Activated effector memory CD4-positive, alpha-beta T cell treated with Interleukin-2 at 50 U/mL for 16 hours (primary cell): ENCODE results near the gene ROR1.

Experiments
- DNase-seq: peaks from one replicate; pipeline ENCODE4 v3.0.0-alpha.2; 2020

The ROR1 gene

DNA sequence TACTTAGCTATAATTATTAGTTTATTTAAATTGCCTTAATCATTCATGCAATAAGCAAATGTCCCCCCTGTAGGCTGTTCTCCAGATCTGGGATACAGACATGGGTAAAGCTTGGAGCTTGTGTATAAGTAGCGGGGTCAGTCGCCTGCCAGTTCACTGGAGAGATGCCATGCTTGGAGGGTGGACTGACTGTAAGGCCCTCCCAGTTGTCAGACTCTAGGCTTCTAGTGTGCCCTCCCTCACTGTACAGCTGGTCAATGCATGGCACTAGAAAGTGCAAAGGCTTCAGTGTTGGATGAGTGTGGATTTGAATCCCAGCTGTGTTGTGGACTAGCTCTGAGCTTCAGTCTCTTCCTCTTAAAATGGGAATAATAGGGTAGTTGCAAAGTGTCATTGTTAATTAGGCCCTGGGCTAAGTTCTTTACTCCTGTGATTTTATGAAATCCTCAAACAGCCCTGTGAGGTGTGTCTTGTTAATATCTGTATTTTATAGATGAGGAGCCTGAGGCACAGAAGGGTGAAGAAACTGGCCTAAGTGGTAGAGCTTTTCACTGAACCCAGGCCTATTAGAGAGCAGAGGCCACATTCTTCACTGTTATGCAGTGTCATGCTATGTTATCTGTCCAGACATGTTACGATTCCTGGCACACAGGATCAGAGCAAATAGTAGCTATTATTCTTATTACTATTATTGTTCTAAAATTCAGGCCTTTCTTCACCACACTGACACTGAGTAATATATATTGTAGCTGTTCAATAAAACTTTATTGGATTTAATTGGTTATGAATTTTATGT is 85.9 kb downstream of the ROR1 start:
- no peak for DNase-seq

DNA sequence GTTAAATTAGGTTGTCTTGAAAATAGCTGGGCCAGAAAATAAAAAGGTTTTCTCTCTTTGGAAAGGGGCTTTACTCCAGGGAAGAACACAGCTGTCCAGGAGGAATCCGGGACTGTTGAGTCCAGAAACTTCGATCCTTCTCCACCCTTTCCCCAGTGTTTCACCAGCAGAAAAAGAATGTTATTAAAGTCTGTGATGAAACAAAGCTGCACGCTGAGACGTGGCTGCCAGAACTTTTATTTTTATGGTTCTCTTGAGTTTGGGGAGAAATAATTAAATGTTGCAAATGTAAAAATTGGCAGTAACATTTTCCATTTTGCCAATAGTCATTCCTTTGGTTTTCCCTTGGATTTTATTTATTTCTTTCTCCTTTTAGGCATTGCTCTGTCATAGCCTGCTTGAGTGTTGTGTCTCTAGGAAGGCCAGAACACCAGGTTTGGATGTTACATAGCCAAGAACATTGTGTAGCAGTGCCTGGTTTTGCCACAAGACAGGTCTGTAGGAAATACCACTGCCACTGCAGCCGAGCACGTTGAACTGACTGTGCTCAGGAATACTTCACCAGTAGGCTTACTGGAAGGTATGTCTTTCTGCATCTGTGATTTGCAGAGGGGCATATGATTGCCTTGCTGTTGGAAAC is 87.4 kb downstream of the ROR1 start:
- no peak for DNase-seq

DNA sequence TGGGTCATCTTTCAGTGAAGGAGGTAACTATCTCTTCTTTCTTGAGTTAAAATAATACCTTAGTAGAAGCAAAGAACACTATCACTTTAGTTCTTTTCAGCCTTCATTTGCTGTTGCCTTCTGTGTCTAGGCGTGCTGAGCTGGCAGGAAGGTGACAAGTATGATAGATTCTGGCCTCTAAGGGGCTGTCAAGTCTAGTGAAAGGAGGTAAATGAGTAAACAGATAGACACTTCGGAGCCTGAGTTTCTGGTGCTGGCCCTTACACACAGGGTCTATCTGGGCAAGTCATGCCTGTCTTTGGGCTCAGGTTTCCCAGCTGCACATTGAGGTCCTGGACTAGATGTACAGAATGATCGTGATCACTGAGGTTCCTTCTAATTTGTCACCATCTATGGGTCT is 89.3 kb downstream of the ROR1 start:
- DNase-seq = no peak

DNA sequence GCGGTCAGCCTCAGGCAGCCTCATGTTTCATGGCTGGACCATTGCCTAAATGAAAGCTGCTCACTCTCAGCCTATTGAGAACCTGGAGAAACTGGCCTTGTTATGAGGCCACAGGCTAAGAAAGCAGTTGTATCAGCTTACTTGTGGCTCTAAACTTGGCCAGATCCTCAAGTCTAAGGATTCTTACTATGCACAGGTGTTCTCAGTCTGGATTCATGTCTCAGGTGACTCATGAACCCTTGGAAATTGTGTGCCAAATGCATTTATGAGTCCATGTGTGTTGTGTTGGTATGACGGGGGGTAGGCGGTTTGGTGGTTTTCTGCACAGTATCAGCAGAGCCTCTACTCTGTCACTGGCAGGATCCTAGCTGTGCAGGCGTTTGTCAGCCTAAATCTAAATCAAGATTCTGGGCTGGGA is 90.4 kb downstream of the ROR1 start:
- DNase-seq = no peak

DNA sequence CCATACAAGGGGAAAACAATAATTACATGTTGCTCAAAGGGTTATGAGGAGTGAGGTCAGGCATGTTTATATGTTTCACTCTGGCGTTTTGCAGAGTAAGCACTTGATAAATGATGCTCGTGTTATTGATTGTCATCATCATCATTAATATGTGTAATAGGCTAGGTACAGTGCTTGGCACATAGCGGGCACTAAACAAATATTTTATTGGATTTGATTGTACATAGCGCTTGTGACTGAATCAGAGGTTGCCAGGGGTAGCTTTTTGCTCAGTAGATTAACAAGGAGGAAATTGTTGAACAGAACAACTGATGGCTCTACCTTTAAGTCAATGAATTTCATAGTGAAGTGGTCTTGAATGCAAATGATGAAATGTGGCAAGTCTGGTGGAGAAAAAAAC is 91.7 kb downstream of the ROR1 start:
- no peak for DNase-seq

DNA sequence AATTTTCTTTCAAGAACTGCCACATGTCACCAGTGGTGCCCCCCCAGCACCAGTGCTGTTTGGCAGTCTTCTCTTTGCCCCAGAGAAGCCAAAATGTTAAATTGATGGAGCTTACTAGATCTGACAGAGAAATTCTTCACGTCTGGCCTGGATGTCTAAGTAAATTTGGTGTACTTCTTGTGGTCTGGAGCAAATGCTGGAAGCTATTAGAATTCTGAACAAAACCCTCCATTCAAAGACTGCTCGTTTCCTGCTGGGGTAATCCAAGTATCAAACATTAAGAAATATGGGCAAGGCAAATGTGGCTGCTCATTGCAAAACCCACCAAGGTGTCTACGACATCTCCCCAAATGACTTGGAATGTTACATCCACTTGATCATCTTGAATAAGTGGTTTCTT is 92.3 kb downstream of the ROR1 start:
- DNase-seq = no peak

DNA sequence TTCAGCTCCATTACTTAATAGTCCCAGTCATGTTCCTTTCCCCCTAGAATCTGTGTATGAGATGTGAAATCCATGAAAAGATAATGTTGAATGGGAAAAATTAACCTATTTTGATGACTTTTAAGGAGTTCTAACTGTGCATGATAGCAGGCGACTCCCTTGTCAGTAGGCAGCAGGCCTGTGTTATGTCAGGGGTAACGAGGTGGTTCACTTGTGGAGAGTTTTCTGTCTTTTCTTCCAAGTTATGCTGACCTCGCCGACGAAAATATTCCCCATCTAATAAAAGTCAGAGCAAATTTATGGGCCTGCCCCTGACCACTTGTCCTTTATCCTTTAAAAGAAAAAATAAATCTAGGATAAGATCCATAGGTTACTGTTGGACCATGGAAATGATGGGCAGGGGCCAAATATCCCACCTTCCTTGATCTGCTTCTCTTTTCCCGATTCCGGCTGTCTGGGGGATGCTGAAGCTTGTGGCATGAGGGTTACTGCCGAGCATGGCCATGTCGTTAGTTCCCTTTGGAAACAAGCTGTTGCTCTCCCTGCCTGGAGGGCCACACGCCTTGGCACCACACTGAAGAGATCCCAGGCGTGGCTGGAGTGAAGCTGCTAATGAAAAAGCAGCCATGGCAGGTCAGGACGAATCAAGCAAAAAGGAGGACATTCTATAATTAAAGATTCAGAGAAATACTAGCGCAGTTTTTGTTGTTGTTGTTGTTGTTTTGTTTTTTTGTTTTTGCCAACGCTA is 93.8 kb downstream of the ROR1 start:
- no peak for DNase-seq

DNA sequence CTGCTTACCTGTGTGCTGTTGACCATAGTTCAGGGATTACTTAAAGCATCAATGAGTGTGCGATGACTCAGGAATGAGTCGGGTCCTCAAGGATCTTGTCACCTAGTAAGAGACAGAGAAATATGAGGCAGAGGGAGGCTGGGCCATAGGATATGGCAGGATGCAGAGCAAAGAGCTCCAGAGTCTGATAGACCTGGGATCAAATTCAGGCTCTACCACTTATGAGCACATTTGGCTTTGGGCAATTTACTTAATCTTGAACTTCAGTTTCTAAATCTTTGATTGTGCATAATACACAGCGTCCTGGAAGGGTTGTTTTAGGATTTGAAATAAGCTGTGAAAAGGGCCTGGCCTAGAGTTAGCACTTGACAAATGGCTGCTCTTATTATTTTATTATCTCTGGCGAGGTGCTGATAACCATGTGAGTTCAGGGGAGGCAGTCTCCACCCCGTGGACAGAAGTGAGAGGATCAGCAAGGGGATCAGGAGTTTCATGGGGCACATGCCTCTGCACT is 94.5 kb downstream of the ROR1 start:
- DNase-seq = no peak

DNA sequence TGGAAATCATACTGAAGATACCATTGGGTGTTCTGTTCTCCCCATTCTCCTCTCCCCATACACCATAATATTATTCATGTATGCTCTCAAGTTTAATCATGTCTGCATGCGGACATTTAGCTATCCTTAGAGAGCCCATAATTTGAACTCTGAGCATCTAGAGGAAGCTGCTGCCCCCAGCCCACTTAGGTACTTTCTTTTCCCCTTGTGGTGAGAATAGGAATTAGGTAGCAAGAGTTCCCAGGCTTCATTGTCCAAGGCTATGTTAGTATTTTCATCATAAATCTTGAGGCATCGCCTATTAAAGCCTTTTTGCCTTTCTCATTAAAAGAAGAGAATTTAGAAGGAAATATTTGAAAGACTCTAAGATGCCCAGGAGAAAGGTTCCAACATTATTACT is 96.3 kb downstream of the ROR1 start:
- DNase-seq = no peak

DNA sequence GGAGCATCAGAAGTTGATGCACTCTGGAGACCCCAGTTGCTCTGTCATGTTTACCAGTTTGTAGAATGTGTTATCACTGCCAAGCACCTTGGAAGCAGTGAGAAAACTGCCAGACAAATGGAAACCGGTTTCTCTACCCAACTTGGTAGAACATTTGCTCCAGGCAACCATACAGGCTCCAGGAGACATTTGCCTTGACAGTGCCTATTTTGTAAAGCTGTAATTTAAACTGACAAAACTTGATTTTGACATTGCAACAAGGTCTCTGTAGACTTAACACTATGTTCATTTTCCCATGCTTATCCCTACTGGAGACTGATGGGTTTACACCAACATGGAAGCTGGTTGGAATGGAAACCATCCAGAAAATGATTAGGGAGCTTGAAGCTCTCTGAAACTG is 97.6 kb downstream of the ROR1 start:
- DNase-seq = no peak

DNA sequence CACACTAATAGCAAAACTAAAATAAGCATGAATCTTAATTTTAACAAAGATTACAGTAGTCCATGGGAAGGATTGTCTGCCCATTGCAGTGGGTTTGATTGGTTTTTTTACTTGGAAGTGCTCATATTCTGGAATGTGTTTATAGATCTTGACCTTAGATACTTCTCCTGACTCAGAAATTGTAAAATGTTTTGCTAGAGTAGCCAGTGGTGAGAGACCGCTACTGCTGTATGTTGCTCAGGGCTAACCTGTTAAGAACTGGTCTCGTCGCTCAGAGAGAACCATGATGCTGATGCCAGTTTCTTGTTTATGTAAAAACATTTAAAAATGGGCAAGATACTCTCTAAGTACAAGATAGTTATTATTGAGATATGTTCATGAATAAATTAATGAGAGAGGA is 99.9 kb downstream of the ROR1 start:
- no peak for DNase-seq

DNA sequence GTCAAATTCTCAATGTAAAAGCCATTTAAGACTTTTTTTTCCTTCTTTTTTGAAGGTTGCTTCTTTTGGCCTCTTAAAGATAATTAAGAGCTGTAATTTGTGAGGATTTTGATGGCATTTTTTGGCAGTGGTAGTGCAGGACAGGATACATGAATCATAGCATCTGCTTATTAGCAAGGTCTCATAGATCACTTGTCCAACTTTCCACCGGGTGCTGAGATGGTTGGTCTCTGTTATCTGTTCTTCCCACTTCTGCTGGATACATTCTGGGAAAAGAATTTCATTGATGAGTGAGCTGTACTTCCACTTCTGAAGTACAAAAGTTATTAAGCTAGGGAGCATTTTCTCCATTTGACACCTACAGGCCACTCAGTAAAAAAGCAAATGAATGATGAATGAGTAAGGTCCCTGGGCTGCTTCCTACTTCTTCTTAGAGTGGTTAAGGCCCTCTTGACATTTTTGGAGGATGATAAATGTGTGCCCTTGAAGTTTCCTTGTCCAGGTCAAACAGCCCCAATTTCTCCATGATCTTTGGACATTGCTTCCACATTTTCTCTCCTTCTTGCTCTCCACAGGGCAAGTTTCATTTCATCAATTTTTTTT is 100.6 kb downstream of the ROR1 start:
- DNase-seq = no peak

DNA sequence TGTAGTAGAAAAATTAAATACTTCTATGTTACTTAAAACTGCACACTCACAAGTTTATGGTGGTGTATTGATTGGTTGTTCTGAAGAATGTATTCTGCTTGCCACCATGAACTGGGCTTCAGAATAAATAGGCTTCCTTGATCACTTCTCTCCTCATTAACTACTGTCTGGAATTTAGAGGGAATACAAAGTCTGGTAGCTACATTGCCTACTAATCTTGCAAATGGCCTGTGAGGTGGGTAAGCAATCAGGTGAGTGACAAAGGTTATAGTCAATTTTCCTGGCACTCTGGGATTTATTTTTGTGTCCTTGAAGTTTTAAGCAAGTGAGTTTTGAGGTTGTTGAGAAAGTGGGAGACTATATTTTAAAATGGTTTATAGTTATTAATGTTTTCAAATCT is 101.8 kb downstream of the ROR1 start:
- DNase-seq = no peak

DNA sequence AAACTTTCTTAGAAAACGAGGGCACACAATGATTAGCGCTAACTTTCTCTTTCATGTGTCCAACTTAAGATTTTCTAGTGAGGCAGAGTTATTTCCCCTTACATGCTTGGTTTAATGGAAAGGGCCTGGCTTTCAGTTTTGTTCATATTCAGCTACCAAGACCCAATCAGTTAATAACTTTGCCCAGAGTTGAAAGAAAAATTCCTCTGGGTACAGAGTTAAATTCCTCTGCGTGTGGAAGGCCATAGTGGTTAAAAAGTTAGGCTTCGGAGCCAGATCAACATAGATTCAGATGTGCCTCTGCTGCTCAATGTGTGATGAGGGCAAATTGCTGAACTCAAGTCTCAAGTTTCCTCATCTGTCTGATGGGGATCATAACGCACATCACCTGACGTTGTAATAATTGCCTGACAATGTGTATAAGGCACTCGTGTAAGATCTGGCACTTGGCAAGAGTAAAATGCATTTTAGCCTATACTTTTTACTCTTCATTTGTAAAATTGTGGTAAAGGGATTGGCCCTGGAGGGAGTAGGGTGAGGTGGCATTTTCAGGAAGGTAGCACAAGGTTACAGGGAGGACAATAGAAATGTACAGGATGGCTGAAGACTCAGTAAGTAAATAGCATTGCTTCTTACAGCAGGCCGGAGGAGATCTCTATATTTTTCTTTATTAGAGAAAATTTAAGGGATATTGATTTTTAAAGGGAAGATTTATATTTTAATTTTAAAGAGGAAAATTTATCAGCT is 103.4 kb downstream of the ROR1 start:
- no peak for DNase-seq

DNA sequence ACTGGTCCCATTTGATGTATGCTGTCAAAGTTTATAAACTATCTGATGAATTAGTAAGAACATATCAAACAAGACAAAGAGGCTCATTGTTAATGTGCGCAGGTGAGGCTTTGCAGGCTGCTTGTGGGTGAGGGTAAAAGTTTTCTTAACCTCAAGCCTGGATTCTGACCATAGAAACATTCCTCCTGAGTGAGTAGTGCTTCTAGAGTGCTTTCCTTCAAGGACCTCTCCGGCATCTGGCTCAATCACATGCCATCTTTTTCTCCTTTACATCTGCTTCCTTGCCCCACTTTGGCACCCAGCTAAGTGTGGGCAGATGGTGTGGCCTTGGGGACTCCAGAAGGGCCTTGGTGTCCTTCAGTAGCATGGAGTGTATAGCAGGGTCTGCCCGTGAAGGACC is 104.0 kb downstream of the ROR1 start:
- DNase-seq = no peak

DNA sequence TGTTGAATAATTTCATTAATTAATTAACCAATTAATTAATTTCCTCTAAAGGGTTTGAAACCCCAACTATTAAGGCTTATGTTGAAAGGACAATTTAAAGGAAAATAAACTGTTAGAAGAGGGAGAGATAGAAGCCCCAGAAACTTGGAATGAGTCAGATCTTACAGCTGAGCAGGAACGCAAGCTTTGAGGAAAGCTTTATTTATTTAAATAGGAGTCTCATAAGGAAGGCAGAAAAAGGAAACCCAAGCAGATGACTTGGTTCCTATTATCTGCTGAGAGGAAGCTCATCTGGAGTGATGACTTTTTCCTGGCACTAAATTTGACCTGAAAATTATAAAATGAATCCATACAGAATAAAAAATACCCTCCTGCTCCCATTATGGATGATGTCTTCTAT is 105.1 kb downstream of the ROR1 start:
- no peak for DNase-seq

DNA sequence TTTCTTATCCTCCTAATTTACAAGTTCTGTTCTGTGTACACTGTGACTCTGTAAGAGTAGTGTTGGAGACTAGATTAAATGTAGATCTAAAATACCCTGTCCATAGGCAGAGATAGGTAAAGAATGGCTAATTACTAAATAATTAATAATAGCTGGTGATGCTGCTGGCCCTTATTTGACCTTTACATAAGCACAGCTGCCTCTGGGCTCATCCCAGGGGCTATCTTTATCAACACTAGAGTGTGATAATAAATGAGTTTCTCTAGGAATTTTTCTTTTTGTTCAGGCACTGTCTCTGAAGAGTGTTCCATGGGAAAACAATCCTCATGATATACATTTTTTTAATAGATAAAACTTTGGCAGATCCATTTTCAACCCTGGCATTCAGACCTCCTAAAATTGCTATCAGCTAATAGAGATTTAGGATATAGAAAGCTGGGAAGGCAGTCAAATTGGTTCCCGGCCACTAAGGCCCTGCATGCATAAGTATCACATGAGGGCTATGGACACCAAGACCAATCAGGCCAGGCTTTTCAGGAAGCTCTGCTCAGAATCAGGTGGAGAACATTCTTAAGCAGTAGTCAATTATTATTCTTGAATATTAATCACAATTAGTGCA is 107.2 kb downstream of the ROR1 start:
- DNase-seq = no peak

DNA sequence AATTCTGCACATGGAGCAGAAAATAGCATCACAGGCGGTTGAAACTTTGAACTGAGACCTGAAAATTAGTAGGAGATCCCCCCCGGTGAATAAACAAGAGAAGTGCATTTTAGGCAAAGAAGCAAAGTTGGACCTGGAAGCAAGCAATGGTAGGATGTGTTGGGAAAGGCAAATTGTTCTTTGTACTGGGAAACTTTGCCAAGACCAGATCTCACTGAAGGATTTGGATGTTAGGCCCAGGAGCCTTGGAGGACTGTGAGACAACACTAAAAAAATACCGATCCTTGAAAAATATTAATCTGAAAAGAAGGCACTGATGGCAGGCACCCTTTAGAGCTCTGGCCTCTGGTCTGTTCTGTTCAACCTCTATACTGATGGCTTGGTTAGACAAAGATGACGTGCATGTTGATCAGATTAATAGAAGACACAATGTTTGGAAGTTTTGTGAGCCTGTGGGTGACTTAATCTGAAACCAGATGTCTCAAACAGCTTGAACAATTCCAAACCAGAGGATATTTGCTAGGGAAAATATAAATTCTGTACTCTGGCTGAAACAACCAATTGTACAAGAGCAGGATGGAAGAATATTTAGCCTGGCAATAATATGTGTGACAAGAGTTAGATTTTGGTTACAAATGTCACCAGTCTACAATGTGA is 108.4 kb downstream of the ROR1 start:
- DNase-seq = no peak

DNA sequence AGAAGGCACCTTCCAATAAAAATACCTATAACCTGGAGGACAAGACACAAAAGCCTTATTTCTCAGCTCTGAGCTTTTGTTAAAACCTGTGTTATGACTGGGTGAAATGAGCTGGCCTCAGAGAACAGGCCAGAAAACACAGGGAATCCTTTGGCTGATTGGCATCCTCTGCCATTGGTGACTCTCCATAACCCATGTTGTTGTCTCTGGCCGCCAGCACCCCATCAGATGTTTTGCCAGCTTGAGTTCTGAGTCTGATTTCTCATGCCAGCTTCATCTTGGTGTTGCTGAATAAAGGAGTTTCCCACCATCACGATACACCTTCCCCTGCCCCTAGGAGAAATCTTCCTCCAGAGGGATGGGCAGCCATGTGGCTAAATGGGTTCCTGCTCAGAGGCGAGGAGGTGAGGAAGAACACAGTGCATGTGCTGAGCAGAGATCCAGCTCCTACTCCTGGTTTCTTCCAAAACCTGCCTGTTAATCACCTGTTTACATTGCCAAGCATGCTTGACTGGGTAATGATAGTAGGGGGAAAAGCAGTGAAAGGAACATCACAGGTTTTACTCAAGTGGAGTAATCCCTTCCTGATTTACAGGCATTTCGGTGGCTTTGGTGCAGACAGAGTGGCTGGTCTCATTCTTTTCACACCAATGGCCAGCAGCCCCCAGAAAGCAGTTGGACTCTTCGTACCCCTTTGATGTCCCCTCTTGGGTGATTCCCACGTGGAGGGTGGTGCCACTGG is 109.8 kb downstream of the ROR1 start:
- DNase-seq = no peak

DNA sequence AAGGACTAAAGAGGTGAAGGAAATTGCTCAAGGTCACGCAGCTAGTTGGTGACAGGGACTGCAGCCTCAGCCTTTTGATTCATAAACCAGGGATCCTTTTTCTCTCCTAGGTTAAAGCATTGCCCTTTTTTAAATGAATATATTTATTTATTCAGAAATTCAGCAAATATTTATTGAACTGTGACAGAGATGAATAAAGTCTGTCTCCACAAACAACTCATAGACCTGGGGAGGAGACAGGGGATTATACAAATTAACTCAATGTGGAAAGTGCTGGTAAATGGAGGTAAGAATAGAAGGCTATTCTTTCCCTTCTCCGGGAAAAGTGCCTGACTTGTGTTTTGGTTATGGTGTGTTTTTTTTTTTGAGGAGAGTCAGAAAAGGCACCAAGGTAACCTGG is 110.7 kb downstream of the ROR1 start:
- no peak for DNase-seq

DNA sequence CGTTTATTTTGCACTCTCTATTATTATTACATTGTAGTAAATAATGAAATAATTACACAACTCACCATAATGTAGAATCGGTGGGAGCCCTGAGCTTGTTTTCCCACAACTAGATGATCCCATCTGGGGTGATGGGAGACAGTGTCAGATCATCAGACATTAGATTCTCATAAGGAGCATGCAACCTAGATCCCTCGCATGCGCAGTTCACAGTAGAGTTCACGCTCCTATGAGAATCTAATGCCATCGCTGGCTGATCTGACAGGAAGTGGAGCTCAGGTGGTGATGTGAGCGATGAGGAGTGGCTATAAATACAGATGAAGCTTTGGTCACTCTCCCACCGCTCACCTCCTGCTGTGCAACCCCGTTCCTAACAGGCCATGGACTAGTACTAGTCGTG is 112.1 kb downstream of the ROR1 start:
- DNase-seq = no peak
